GM21723 (cell line): Measurements from ENCODE around the gene ADTRP.
A peak's percentile ranks its signal among the peaks of the same experiment; 100 is the strongest.

Experiments used
- ATAC-seq: cut with Tn5 transposase; IDR thresholded peaks from one replicate; pipeline ENCODE4 v1.9.1; 2021; ENCODE audit warnings: mild to moderate bottlenecking, moderate library complexity; ENCODE audit not compliant: unreplicated experiment

Gene ADTRP

GRCh38 chr6:11778648-11779328 lies at the start of gene ADTRP:
ADTRP (minus strand) TSS chr6:11778803; CDS start chr6:11778759, 44 bp downstream.
- ATAC-seq, result no peak

- no peak for ATAC-seq
Observed at GRCh38 chr6:11826779-11827178, 48.2 kb upstream of the ADTRP start.

GRCh38 chr6:11824986-11825385 lies 46.4 kb upstream of the ADTRP start:
- ATAC-seq, result peak; percentile 58

GRCh38 chr6:11822346-11822745 lies 43.7 kb upstream of the ADTRP start:
- ATAC-seq, result no peak

GRCh38 chr6:11821781-11822180 lies 43.2 kb upstream of the ADTRP start:
- ATAC-seq, result no peak

GRCh38 chr6:11820821-11821220 lies 42.2 kb upstream of the ADTRP start:
- ATAC-seq, result no peak

- no peak for ATAC-seq
Observed at GRCh38 chr6:11819486-11819885, 40.9 kb upstream of the ADTRP start.

GRCh38 chr6:11815231-11815630 lies 36.6 kb upstream of the ADTRP start:
- ATAC-seq, result no peak

GRCh38 chr6:11814819-11815218 lies 36.2 kb upstream of the ADTRP start:
- no peak for ATAC-seq

GRCh38 chr6:11814106-11814505 lies 35.5 kb upstream of the ADTRP start:
- ATAC-seq, result no peak

- no peak for ATAC-seq
Observed at GRCh38 chr6:11813606-11814005, 35.0 kb upstream of the ADTRP start.

- ATAC-seq, result no peak
Observed at GRCh38 chr6:11812951-11813350, 34.3 kb upstream of the ADTRP start.

- ATAC-seq, result no peak
Observed at GRCh38 chr6:11812439-11812838, 33.8 kb upstream of the ADTRP start.

- ATAC-seq, result no peak
Observed at GRCh38 chr6:11811644-11812264, 33.2 kb upstream of the ADTRP start.

GRCh38 chr6:11810854-11811643 lies 32.4 kb upstream of the ADTRP start:
- no peak for ATAC-seq

GRCh38 chr6:11810039-11810541 lies 31.5 kb upstream of the ADTRP start:
- ATAC-seq, result no peak

GRCh38 chr6:11808054-11808453 lies 29.5 kb upstream of the ADTRP start:
- no peak for ATAC-seq

- ATAC-seq, result no peak
Observed at GRCh38 chr6:11806561-11807317, 28.1 kb upstream of the ADTRP start.

- no peak for ATAC-seq
Observed at GRCh38 chr6:11805259-11806053, 26.9 kb upstream of the ADTRP start.

GRCh38 chr6:11804701-11805100 lies 26.1 kb upstream of the ADTRP start:
- ATAC-seq, result no peak
